NCI-H226 (cell line): ENCODE results near the gene C6orf120.

ENCODE experiments used
- DNase-seq: peaks from one replicate; pipeline ENCODE4 v3.0.0-alpha.2; 2015

The C6orf120 gene

GRCh38 chr6:169701954-169702839, at the start of gene C6orf120, which contains the start of gene WDR27:
Gene C6orf120, plus strand, starts transcription at chr6:169702126. Its CDS starts 334 bp downstream, at chr6:169702460.
Gene WDR27, minus strand, starts transcription at chr6:169702029. Its CDS starts 13,024 bp downstream, at chr6:169689005.
- DNase-seq, result peak; percentile 98

GRCh38 chr6:169652896-169653295, 49.0 kb upstream of the C6orf120 start:
- DNase-seq, result no peak

GRCh38 chr6:169653691-169654090, 48.2 kb upstream of the C6orf120 start:
- no peak for DNase-seq

- peak; percentile 30 for DNase-seq
Observed at GRCh38 chr6:169654598-169655391, 47.1 kb upstream of the C6orf120 start.

- DNase-seq, result no peak
Observed at GRCh38 chr6:169656546-169657283, 45.2 kb upstream of the C6orf120 start.

GRCh38 chr6:169657284-169657610, 44.7 kb upstream of the C6orf120 start:
- no peak for DNase-seq

- DNase-seq, result no peak
Observed at GRCh38 chr6:169659820-169660610, 41.9 kb upstream of the C6orf120 start.

- no peak for DNase-seq
Observed at GRCh38 chr6:169660751-169661390, 41.1 kb upstream of the C6orf120 start.

GRCh38 chr6:169661391-169661756, 40.6 kb upstream of the C6orf120 start:
- DNase-seq, result no peak

GRCh38 chr6:169663468-169663867, 38.5 kb upstream of the C6orf120 start:
- no peak for DNase-seq

- no peak for DNase-seq
Observed at GRCh38 chr6:169664227-169664626, 37.7 kb upstream of the C6orf120 start.

- DNase-seq, result no peak
Observed at GRCh38 chr6:169665289-169665688, 36.6 kb upstream of the C6orf120 start.

- no peak for DNase-seq
Observed at GRCh38 chr6:169666441-169666840, 35.5 kb upstream of the C6orf120 start.

- DNase-seq, result no peak
Observed at GRCh38 chr6:169667716-169668115, 34.2 kb upstream of the C6orf120 start.

- DNase-seq, result no peak
Observed at GRCh38 chr6:169668203-169668847, 33.6 kb upstream of the C6orf120 start.

- DNase-seq, result no peak
Observed at GRCh38 chr6:169669147-169669546, 32.8 kb upstream of the C6orf120 start.

- DNase-seq, result no peak
Observed at GRCh38 chr6:169669889-169670288, 32.0 kb upstream of the C6orf120 start.

- DNase-seq, result no peak
Observed at GRCh38 chr6:169671563-169671962, 30.4 kb upstream of the C6orf120 start.

GRCh38 chr6:169675011-169675410, 26.9 kb upstream of the C6orf120 start:
- DNase-seq, result no peak

- no peak for DNase-seq
Observed at GRCh38 chr6:169677096-169677495, 24.8 kb upstream of the C6orf120 start.

GRCh38 chr6:169678342-169678741, 23.6 kb upstream of the C6orf120 start:
- DNase-seq, result no peak
